Glomerular visceral epithelial cell (primary cell): Measurements from ENCODE around the gene WWP2.
"Not testable (repeated sequence)": the region's sequence is repeated elsewhere in the genome, so short reads cannot be mapped to it uniquely, and the experiment has no call there.

Experiments used
- DNase-seq: peaks from one replicate; pipeline ENCODE4 v3.0.0-alpha.2; 2016; ENCODE audit errors: extremely low spot score

Gene WWP2

DNA sequence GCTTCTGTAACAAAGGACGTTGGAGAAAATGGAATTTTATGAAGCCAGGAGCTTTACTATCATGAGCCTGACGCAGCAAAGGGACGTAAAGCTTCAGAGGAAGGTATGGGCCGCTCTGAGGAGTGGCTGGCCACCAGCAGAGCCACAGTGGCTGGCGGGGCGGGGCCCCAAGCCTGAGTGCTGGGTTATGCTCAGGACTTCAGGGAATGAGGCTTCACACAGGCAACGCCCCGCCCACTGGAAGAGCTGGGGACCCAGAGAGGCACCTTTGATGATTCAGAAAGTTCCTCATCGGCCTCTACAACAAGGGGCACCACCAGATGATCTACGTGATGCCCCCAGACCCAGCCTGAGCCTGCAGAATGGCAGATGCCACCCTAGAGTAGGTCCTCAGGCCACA, 16.2 kb upstream of the WWP2 start:
- DNase-seq: no peak

GRCh38 chr16:69747115-69747514, 15.0 kb upstream of the WWP2 start:
- DNase-seq: no peak

DNA sequence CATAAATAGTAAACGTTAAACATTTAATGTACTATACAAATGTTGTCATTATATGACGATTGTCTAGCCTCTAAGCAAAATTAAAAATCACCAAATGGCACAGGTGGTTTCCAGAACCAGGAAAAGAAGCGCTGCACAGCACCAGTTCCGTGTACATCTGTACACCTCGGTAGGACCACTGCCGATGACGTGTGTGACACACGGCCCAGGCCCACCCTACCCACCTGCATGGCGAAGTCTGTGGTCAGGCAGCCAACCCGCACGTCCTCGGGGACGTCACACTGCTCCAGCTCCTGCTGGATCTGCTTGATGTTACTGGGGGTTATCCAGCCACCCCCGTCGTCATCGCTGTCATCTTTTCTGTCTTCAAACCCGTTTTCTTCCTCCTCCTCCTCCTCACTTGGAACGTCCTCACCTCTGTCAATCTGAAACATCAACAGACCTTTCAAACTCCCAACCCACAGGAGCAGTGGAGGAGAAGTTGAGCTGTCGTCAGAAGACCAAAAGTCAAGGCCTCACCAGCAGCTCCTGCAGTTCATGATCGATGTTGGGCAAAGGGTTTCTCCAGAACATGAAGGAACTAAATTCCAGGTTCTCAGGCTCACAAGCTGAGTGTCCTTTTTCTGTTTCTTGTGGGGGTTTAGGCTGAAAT, 13.3 kb upstream of the WWP2 start:
- DNase-seq: no peak

- DNase-seq: no peak
Observed at GRCh38 chr16:69754143-69754468, 8.0 kb upstream of the WWP2 start.

- DNase-seq: peak; percentile 97
Observed at GRCh38 chr16:69754469-69755310, 7.4 kb upstream of the WWP2 start, which contains the start of gene NOB1. Gene NOB1, minus strand, starts transcription at chr16:69754926. Its CDS starts 16 bp downstream, at chr16:69754910.

GRCh38 chr16:69756705-69757104, 5.4 kb upstream of the WWP2 start:
- no peak for DNase-seq

GRCh38 chr16:69757375-69757774, 4.8 kb upstream of the WWP2 start:
- not testable (repeated sequence) for DNase-seq

GRCh38 chr16:69762814-69763598, 874 bp downstream of the WWP2 start:
- DNase-seq: no peak

- no peak for DNase-seq
Observed at GRCh38 chr16:69763599-69763942, 1.4 kb downstream of the WWP2 start.

- no peak for DNase-seq
Observed at GRCh38 chr16:69767459-69768229, 5.5 kb downstream of the WWP2 start.

GRCh38 chr16:69768666-69769065, 6.5 kb downstream of the WWP2 start:
- DNase-seq: no peak

DNA sequence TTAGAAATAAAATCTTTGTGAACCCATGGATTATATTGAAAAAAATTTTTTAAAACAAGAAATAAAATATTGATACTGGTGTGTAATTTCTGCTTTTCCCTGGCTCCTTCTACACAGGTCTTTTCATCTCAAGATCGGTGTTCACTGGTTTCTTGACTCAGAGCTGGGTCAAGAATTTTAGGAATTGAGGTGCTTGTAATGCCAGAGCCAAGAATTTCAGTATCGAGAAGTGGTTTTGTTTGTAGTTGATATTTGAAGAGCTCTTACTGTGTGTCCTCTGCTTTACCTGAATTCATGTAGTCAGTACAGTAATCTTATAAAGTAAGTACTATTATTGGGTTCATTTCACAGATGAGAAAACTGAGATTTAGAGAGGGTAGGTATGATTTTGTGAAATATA, 7.3 kb downstream of the WWP2 start:
- no peak for DNase-seq

- no peak for DNase-seq
Observed at GRCh38 chr16:69771651-69771967, 9.5 kb downstream of the WWP2 start.

DNA sequence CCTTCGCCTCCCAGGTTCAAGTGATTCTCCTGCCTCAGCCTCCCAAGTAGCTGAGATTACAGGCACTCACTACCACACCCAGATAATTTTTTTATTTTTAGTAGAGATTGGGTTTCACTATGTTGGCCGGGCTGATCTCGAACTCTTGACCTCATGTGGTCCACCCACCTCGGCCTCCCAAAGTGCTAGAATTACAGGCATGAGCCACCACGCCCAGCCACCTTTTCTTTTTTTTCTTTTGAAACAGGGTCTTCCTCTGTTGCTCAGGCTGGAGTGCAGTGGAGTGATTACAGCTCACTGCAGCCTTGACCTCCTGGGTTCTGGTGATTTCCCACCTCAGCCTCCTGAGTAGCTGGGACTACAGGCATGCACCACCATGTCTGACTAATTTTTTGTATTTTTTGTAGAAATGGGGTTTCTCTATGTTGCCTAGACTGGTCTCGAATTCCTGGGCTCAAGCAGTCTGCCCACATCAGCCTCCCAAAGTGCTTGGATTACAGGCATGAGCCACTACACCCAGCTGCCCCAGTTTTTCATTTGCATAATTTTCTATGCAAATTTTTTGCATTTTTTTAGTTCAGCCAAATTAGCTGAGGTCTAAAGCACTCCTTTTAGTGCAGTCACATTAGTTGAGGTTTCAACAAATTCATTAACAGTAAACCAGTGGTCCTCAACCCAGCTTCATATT, 11.3 kb downstream of the WWP2 start:
- DNase-seq: no peak

- no peak for DNase-seq
Observed at GRCh38 chr16:69775563-69775962, 13.4 kb downstream of the WWP2 start.

- no peak for DNase-seq
Observed at GRCh38 chr16:69779724-69780123, 17.6 kb downstream of the WWP2 start.

DNA sequence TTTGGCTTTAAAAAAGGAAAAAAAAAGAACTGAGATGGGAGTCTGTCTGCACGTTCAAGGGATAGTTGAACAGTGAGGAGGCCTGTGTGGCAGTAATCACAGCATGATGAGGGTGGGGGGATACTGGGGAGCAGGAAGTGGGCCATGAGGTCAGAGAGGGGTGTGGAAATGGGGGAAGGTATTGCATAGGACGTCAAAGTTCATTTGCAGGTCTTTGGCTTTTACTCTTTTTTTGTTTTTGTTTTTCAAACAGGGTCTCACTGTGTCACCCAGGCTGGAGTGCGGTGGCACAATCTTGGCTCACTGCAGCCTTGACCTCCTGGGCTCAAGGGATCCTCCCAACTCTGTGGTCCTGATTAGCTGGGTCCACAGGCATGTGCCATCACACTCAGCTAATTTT, 19.0 kb downstream of the WWP2 start:
- no peak for DNase-seq

GRCh38 chr16:69784586-69784985, 22.5 kb downstream of the WWP2 start:
- DNase-seq: no peak

- no peak for DNase-seq
Observed at GRCh38 chr16:69787883-69788282, 25.8 kb downstream of the WWP2 start.

DNA sequence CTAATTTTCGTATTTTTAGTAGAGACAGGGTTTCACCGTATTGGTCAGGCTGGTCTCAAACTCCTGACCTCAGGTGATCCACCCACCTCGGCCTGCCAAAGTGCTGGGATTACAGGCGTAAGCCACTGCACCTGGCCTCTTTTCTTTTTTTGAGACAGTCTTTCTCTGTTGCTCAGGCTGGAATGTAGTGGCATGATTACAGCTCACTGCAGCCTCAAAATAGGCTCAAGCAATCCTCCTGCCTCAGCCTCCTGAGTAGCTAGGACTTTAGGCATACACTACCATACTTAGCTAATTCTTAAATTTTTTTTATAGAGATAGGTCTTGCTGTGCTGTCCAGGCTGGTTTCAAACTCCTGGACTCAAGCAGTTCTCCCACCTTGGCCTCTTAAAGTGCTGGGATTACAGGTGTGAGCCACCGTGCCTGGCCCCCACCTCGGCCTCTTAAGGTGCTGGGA, 29.3 kb downstream of the WWP2 start:
- not testable (repeated sequence) for DNase-seq

GRCh38 chr16:69793526-69793925, 31.4 kb downstream of the WWP2 start:
- no peak for DNase-seq
